Choroid plexus epithelial cell (primary cell): Measurements from ENCODE around the gene RABGAP1L.

Experiments
- DNase-seq: peaks from one replicate; pipeline ENCODE4 v3.0.0-alpha.2; 2010; ENCODE audit warnings: low read depth
- H3K4me3 ChIP-seq: 2 replicates; pipeline ENCODE4 v1.5.1; 2011; ENCODE audit warnings: low read depth, mild to moderate bottlenecking, control low read depth, low read length, moderate library complexity
- CTCF ChIP-seq: conservative IDR thresholded peaks from 2 replicates; pipeline ENCODE4 v1.5.1; 2011; ENCODE audit warnings: low read depth, mild to moderate bottlenecking, control low read depth, inconsistent platforms, low read length, moderate library complexity

Gene RABGAP1L

DNA sequence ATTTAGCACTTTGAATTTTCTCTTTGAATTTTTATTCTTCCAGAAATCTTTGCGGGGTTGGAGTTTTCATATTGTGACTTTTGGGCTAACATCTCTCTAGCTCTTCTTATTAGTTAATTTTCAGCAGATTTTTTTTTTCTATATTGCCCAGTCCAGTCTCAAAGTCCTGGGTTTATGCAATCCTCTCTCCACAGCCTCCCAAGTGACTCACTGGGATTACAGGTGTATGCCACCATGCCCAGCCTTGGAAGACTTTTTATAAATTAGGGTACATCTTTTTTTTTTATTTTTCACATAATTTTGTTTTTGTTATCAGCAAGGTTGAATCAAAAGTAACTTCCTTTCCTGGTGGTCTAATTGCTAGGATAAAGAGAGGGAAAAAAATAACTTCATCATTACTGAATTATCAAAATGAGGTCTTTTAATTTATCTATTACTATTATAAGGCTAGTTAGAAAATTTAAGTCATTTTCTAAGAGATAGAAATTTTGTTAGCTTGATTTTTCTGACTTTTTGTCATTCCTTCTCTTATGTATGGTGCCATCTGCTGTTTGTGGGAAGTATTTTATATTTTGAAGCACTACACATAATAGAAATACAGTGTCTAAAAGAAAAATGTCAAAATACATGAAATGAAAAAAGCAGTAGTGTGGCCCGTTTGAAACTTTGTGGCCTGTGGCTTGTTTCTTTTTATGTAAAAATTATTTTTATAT, 567.0 kb downstream of the RABGAP1L start:
- no peak overlapping the region for H3K4me3 ChIP-seq
- peak; percentile 72 for DNase-seq
- TF ChIP-seq CTCF: peak; percentile 61

- no peak for DNase-seq
- H3K4me3 ChIP-seq: no peak overlapping the region
- no peak for TF ChIP-seq CTCF
Measured at GRCh38 chr1:174726880-174727585, 567.7 kb downstream of the RABGAP1L start.

- H3K4me3 ChIP-seq: no peak overlapping the region
- no peak for TF ChIP-seq CTCF
- DNase-seq: no peak
Measured at GRCh38 chr1:174734270-174734669, 575.0 kb downstream of the RABGAP1L start.

GRCh38 chr1:174736831-174737230, 577.5 kb downstream of the RABGAP1L start:
- no peak for DNase-seq
- no peak for TF ChIP-seq CTCF

DNA sequence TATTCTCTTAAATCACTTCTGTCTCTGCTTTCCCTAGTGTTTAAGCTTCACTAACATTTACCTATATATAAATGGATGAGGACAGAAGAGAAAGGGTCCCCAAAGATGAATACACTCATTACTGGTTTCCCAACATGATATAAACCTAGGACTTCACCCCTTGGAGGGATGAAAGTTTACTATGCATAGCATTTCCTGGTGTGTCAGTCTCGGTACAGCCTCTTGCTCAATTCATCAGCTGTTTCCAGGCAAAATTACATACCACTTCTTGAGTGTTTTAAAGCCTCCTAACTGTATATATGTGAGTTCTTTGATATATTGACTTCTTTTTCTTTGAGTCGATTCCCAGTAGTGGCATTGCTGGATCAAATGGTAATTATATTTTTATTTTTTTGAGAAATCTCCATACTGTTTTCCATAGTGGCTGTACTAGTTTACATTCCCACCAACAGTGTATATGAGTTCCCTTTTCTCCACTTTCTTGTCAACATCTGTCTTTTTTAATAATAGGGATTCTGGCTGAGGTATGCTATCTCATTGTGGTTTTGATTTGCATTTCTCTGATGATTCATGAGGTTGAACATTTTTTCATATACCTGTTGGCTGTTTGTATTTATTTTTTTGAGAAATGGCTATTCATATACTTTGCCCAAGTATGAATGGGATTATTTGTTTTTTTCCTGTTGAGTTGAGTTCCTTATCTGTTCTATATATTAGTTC, 581.1 kb downstream of the RABGAP1L start:
- TF ChIP-seq CTCF: no peak
- peak; percentile 82 for DNase-seq
- H3K4me3 ChIP-seq: no peak overlapping the region

More at GRCh38 chr1:174736831-174737230, 577.5 kb downstream of the RABGAP1L start:
- H3K4me3 ChIP-seq: no peak overlapping the region

DNA sequence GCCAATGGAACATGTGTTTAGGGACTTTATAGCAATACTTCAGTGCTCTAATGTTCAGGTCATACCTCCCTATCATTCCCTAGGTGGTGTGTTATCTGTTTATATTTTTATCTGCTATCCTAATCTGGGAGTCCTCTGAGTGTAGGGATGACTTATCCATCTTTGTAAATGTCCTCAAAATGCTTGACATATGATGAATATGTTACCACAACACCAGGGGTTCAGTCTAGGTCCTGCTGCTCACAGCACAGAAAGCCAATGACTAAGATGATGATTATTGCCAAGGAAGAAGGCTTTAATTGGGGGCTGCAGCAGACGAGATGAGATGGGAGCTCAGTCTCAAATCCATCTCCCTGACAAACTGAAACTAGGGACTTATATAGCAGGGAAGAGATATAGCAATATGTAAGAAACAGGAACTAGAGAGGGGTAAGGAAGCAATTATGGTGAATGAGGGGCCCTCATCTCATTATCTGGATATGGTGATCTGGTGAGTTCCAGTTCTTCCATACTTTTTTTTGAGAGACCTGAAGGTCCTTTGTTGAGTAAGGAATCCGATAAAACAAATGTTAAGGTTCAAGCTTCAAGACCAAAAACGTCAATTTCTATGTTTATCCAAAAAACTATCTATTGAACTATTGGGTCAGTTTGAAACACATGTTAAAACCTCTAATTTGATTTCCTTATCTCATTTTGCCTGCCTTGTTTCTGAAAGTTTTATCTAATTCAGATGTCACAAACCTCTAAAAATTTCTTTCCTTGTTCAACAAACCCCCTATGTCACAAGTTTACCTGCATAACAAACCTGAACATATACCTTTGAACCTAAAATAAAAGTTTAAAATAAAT, 583.7 kb downstream of the RABGAP1L start:
- no peak for TF ChIP-seq CTCF
- peak; percentile 44 for DNase-seq

More for the DNA sequence above, 583.7 kb downstream of the RABGAP1L start:
- H3K4me3 ChIP-seq: no peak overlapping the region
